BE2C (cell line): Measurements from ENCODE around the gene ISLR2.

Source experiments
- DNase-seq: peaks from one replicate; pipeline ENCODE4 v3.0.0-alpha.2; 2020
- H3K27me3 ChIP-seq: fragments of 250-450 bp; sonication (Bioruptor Pico); 2 replicates; pipeline ENCODE4 v1.5.1; 2020; ENCODE audit warnings: mild to moderate bottlenecking
- H3K36me3 ChIP-seq: fragments of 250-450 bp; sonication (Bioruptor Pico); 2 replicates; pipeline ENCODE4 v1.5.1; 2020; ENCODE audit warnings: mild to moderate bottlenecking
- H3K4me1 ChIP-seq: fragments of 250-450 bp; sonication (Bioruptor Pico); 2 replicates; pipeline ENCODE4 v1.5.1; 2020
- H3K4me3 ChIP-seq: 2 replicates; pipeline ENCODE4 v1.5.1; 2011; ENCODE audit warnings: low read depth, low read length
- H3K9me3 ChIP-seq: fragments of 250-450 bp; sonication (Bioruptor Pico); 2 replicates; pipeline ENCODE4 v1.5.1; 2020
- CTCF ChIP-seq: IDR thresholded peaks from 2 replicates; pipeline ENCODE4 v1.5.1; 2012; ENCODE audit warnings: mild to moderate bottlenecking, low read depth, low read length

Gene ISLR2

GRCh38 chr15:74175271-74176191, 45.1 kb downstream of the ISLR2 start:
- H3K4me3 ChIP-seq: no peak overlapping the region
- H3K4me1 ChIP-seq: peaks cover 81% of the 10 kb centered on the region
- peak; percentile 23 for DNase-seq
- TF ChIP-seq CTCF: no peak
- no peaks in the 10 kb centered on the region for H3K27me3 ChIP-seq
- peaks cover 3% of the 10 kb centered on the region; the same call in 1 of the 2 replicates for H3K9me3 ChIP-seq
- peaks cover 17% of the 10 kb centered on the region for H3K36me3 ChIP-seq

DNA sequence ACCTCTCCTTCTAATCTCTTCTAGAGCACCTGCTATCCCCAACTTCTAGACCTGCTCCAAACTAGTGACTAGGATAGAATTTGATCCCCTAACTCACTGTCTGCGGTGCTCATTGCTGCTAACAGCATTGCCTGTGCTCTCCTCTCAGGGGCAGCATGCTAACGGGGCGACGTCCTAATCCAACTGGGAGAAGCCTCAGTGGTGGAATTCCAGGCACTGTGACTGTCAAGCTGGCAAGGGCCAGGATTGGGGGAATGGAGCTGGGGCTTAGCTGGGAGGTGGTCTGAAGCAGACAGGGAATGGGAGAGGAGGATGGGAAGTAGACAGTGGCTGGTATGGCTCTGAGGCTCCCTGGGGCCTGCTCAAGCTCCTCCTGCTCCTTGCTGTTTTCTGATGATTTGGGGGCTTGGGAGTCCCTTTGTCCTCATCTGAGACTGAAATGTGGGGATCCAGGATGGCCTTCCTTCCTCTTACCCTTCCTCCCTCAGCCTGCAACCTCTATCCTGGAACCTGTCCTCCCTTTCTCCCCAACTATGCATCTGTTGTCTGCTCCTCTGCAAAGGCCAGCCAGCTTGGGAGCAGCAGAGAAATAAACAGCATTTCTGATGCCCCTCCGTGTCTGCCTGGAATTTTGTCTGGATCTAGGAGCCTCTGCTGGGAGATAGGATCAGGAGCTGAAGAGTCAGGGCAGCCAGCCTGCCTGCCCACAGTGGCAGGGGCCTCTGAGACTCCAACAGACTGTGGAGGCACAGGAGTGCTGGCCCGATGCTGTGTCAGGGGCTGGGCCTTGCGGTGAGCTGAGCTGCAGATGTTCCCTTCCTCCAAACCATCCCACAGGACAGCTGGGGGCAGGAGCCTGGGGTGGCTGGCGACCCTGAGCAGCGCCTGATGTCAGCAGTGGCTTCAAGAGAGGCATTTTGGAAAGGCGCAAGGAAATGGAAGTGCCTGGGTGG, 46.2 kb downstream of the ISLR2 start:
- H3K4me1 ChIP-seq: peaks cover 87% of the 10 kb centered on the region
- H3K9me3 ChIP-seq: peaks cover 3% of the 10 kb centered on the region; the same call in 1 of the 2 replicates
- peaks cover 27% of the 10 kb centered on the region for H3K36me3 ChIP-seq
- H3K4me3 ChIP-seq: no peak overlapping the region
- DNase-seq: peak; percentile 78
- no peaks in the 10 kb centered on the region for H3K27me3 ChIP-seq
- TF ChIP-seq CTCF: peak; percentile 9; the same call in 1 of the 2 replicates

- Histone ChIP-seq H3K4me1 (peaks cover 81% of the 10 kb centered on the region), H3K36me3 (peaks cover 47% of the 10 kb centered on the region)
These were observed 48.1 kb downstream of the ISLR2 start for GRCh38 chr15:74178326-74179100.

GRCh38 chr15:74179101-74179841, 48.9 kb downstream of the ISLR2 start:
- Histone ChIP-seq H3K4me1 (peaks cover 74% of the 10 kb centered on the region), H3K9me3 (no peaks in the 10 kb centered on the region), H3K4me3 (no peak overlapping the region), H3K36me3 (peaks cover 54% of the 10 kb centered on the region), H3K27me3 (no peaks in the 10 kb centered on the region)
- peak; percentile 37 for DNase-seq
- no peak for TF ChIP-seq CTCF

More at GRCh38 chr15:74178326-74179100, 48.1 kb downstream of the ISLR2 start:
- H3K4me3 ChIP-seq: no peak overlapping the region
- H3K27me3 ChIP-seq: no peaks in the 10 kb centered on the region
- no peaks in the 10 kb centered on the region for H3K9me3 ChIP-seq
- peak; percentile 15 for DNase-seq
- no peak for TF ChIP-seq CTCF
